HG02588 (cell line): ENCODE results near the gene RAC2.

Experiments
- ATAC-seq: cut with Tn5 transposase; IDR thresholded peaks from one replicate; pipeline ENCODE4 v1.9.1; 2021; ENCODE audit warnings: mild to moderate bottlenecking, moderate library complexity; ENCODE audit not compliant: unreplicated experiment

RAC2 gene

GRCh38 chr22:37192204-37192603, 51.9 kb downstream of the RAC2 start:
- ATAC-seq: no peak

DNA sequence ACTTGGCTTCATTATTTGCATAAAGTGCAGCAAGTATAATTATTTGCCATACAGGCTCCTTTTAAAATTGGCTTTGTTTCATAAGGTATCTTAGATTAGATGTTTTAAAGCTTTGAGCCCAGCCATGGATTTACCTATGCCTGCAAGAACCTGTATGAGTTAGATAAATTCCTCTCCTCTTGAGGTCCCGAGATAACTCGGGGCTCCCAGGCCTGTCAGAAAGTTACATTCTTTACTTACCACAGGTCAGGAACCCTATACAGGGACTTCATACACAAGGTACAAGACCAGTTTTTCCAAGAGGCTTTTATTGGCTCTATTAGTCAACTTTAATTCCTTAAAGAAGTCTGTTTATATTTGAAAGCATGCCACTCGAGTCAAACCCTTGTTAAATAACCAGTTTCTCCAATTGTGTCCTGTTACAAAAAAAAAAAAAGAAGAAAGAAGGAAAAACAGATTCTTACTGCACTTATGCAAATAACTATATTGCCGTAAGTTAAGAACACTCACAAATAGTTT, 53.7 kb downstream of the RAC2 start:
- ATAC-seq: no peak

- no peak for ATAC-seq
These were observed 55.1 kb downstream of the RAC2 start for GRCh38 chr22:37188901-37189466.

DNA sequence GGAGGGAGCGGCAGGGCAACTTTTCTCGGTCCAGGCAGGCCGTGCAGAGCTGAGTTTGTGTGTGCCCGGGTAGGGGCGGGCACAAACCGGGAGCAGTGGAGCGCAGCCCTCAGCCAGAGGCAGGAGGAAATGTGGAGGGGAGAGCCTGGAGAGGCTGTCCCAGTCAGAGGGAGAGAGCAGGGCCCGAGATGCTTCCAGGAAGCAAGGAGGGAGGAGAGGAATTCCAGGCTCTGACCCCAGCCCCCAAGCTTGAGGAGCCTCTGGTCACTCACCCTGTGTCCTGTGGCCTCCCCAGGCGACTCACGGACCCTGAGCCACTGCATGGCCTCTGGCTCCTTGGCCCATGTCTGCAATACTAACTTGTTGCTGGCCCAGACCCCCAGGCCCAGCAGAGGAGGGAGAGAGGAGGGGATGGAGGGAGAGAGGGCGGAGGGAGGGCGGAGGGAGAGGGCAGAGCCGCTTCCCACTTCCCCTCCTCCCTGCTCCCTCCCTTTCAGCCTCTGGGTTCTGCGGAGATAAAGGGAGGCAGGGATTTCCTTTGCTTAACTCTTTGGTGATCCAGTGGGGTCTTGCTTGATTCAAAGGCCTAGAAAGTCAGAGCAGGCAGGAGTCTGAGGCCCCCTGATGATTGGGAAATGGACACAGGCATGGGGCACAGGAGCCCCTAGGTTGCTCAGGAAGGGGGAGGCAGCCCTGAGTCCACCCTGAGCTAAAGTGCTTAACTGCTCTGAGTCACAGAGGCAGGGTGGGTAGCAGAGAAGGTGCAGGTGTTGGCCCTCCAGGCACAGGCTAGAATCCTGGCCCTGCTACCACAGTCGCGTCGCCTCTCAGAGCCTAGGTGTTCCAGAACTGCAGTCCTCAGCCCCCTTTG, 55.9 kb downstream of the RAC2 start, which contains the start of gene C1QTNF6:
C1QTNF6 (minus strand) TSS at position 357 of the 871 bp plus-strand sequence; CDS start at position 323, 34 bp downstream.
- ATAC-seq: no peak

DNA sequence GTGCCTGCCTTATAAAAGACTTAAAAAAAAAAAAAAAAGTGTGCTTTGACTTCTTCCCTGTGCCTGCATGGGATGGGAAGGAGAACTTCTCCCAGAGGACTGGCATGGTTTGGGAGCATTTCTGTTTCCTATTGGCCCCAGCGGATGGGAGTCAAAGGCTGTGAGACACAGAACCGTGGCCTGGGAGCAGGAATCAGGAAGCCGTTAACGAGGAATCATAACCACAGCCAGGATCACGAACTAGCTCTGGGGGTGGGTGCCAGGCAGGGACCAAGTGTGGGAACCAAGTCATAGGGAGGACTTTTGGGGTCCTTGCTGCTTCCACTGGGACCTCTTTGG, 56.5 kb downstream of the RAC2 start:
- ATAC-seq: no peak

GRCh38 chr22:37186997-37187522, 57.0 kb downstream of the RAC2 start:
- ATAC-seq: no peak

GRCh38 chr22:37186228-37186996, 57.7 kb downstream of the RAC2 start:
- no peak for ATAC-seq

GRCh38 chr22:37185646-37186227, 58.3 kb downstream of the RAC2 start:
- ATAC-seq: no peak

DNA sequence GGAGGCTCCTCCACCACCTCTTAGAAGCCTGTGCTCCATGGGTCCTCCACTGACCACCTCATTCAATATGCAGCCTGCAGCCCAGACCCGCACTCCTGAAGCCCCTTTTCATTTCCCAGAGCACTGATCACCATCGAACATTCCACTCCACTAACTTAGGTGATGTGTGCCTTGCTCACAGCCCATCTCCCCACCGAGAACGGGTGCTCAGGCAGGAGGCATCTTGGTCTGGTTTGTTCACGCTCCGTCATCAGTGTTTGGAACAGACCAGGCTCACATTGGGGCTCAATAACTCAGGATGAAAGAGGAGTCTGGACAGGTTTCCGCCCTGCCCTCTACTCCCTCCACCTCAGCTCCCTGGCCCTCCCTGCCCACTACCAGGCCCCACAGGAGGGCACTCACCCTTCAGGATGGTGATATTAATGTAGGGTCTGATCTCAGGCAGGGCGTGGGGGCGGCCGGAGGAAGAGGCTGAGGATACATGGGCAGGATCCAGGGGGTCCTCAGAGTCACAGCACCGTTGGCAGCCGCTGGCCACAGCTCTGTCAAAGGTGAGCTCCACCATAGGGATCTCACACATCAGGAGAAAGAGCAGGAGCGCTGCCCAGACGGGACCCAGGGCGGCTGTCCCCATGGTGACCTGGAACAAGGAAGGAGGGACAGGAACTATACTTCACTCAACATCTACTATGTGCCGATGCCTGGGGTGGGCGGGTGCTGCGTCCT, 59.1 kb downstream of the RAC2 start:
- ATAC-seq: no peak

GRCh38 chr22:37184380-37184755, 59.7 kb downstream of the RAC2 start:
- ATAC-seq: no peak

- ATAC-seq: no peak
These were observed 60.4 kb downstream of the RAC2 start for GRCh38 chr22:37183432-37184379.

DNA sequence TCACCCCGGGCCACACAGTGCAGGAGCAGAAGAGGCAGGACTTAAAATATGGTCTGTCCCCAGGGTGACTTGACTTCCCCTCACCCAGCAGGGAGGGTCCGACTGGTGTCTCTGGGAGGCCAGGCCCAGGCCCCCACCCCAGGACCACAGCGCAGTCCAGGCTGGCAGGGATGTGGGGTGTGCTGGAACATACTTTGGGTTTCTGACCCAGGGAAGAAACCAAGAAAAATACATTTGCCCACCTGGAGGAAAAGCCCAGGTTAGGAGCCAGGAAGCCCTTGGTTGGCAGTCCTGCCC, 61.2 kb downstream of the RAC2 start:
- no peak for ATAC-seq

DNA sequence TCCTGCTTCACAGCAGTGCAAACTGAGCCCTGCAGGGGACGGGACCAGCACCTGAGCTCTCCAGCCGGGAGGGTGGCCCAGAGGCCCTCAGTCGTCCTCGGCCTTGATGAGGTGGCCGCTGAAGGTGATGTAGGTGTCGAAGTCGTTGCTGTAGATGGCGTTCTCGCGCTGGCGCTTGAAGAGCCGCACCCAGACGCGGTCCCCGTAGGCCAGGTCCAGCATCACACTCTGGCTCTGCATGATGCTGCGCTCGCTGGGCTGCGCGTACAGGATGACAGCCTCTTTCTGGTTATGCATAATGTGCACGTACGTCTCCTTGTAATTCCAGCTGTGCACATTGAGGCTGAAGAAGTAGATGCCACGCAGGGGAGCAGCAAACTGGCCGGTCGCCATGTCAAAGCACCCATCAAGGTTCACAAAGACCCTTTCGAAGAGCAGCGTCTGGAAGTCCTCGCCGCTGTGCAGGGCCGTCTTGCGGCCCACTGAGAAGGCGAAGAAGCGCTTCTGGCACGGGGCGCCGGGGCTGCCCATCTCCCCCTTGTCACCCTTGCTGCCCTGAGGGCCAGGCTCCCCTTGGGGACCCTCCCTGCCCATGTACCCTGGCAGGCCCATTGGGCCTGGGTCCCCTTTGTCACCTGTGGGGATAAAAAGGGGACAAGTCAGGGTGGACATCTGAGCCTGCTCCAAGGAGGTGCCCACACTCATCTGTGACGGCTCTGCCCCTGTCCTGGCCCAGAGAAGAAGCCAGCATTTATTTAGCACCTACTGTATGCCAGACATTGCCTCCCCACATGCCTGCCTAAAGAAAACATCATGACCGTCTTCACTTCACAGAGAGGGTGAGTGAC, 61.7 kb downstream of the RAC2 start:
- no peak for ATAC-seq

DNA sequence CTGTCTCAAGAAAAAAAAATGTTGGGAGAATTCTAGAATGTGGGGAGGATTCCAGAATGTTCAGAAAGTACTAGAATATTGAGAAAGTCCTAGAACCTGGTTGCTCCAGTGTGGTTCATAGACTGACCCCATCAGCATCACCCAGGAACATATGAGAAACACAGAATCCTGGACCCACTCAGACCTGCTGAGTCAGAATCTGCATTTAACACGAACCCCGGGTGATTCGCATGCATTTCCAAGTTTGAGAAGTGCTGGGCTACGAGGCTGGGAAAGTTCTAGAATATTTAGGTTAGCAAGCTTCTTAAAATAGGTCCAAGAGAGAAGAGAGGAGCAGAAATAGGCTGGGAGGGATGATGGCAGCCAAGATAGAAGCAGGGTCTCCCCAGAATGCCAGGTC, 62.4 kb downstream of the RAC2 start:
- ATAC-seq: no peak

DNA sequence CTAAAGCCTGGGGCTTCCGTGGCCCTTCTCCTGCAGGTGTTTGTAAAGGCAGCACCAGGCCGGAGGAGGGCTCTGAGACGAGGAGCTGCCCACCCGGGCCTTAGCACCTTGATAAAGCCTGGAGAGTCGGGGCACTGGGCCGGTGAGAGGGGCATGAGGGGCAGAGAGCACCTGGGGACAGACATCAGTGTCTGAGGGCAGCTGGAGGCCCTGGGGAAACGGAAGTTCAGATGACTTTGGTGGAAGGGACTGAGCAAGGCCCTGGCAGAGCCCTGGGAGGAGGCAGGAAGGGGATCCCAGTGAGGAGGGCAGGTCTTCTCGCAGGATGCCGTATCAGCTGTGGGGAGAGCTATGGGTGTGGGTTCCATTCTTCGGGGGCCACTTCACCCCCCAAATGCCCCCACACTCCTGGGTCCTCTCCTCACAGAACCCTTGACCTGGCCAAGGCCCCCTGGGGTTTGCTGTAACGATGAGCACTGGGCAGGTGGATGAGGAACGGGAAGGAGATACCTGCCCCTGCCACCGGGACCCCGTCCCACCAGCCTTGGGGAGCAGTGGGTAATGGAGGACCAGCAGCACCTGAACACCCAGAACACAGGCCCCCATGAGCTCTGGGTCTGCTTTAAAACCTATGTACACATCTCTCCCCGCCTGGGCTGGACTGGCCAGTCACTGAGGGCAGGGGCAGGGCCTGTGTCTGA, 63.4 kb downstream of the RAC2 start:
- no peak for ATAC-seq

GRCh38 chr22:37179622-37180420, 64.2 kb downstream of the RAC2 start:
- no peak for ATAC-seq

DNA sequence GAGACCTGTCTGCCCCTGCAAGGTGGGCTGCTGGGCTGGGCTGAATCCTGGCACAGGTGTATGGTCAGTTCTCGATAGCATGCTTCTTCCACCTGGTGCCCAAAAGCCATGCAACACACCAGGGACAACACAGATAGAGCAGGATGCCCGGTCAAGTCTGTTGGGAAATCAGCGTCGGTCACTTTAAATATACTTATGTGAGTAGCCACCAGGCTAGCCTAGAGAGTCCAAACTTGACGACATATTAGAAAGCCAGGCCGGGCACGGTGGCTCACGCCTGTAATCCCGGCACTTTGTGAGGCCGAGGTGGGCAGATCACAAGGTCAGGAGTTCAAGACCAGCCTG, 65.0 kb downstream of the RAC2 start:
- no peak for ATAC-seq
